HG03469 (cell line): ENCODE results near the gene TP53RK.

Experiments
- ATAC-seq: cut with Tn5 transposase; IDR thresholded peaks from one replicate; pipeline ENCODE4 v1.9.1; 2021; ENCODE audit warnings: mild to moderate bottlenecking, moderate library complexity, moderate number of reproducible peaks; ENCODE audit not compliant: unreplicated experiment

TP53RK gene

DNA sequence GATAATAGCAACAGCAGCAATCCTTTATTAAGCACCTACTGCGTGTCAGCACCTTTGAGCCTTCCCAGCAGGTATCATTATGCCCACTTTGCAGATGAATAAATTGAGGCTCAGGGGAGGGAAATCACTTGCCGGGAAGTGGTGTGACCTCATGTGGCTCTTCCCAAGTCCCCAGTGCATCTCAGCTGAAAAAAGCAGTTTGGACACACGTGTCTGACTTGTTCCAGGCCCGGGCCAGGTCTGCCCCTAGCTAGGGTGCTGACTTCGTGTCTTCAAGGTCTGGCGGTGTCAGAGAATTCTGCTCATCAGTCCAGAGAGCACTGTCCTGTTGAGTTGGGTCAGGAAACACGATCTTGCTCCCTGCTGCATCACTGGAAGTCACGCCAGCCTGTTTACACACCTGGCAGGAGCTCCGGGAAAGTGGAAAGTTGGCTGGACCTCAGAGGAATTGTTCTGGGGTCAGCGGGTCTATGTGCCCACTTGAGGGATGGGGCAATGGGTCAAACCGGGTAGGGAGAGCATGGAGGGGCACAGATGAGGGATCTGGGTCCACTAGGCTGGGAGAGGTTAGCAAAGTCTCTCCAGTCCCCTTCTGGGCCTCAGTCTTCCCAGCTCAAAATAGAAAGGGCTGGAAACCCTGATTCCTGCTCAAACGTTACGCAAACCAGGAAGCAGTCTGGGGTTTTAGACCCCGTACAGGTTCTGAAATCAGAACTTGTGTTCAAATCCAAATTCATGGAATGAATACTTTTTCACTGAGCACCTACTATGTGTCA is 48.5 kb downstream of the TP53RK start:
- ATAC-seq = no peak

DNA sequence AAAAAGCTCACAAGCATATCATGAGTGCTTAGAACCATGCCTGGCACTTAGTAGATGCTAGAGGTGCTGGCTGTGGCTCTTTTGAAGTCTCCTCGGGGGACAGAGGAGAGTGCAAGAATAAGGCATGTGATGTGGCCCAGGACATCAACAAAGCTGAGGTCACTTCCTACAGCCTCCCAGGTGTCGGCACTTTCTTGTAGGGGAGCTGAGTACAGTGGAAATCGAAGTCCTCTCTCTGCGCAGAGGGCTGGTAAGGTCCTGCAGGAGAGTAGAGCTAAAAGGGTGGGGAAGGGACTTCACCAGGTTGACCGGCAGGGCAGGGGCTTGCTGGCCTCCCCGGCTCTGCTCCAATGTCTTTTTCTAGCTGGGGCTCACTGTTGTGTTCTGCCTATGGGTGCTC is 49.2 kb downstream of the TP53RK start:
- no peak for ATAC-seq

DNA sequence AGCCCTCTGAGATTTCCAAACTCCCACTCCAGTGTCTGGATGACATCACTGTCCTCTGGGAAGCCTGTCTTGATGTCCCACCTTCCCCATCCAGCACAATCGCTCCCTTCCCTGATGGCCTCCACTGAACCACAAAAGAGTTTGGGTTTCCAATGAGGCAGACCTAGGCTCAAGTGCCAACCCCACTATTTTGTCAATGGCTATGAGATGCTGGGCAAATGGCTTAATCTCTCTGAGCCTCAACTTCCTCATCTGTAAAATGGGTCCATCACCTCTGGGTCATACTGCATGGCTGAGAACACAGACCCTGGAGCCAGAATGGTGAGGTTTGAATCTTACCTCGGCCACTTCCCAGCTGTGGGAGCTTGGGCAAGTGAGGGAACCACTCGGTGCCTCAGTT is 49.7 kb downstream of the TP53RK start:
- no peak for ATAC-seq

DNA sequence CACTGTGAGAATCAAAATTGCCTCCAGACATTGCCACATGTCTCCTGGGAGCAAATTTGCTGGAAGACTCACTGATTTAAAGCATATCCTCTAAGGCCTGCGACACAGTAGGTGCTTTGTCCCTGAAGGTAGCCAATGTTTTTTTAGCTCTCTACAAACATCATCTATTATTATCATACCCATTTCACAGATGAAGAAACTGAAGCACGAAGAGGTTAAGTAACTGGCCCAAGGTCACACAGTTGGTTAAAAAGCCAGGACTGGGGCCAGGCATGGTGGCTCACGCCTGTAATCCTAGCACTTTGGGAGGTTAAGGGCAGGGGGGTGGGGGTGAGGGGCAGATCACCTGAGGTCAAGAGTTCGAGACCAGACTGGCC is 50.4 kb downstream of the TP53RK start:
- no peak for ATAC-seq

DNA sequence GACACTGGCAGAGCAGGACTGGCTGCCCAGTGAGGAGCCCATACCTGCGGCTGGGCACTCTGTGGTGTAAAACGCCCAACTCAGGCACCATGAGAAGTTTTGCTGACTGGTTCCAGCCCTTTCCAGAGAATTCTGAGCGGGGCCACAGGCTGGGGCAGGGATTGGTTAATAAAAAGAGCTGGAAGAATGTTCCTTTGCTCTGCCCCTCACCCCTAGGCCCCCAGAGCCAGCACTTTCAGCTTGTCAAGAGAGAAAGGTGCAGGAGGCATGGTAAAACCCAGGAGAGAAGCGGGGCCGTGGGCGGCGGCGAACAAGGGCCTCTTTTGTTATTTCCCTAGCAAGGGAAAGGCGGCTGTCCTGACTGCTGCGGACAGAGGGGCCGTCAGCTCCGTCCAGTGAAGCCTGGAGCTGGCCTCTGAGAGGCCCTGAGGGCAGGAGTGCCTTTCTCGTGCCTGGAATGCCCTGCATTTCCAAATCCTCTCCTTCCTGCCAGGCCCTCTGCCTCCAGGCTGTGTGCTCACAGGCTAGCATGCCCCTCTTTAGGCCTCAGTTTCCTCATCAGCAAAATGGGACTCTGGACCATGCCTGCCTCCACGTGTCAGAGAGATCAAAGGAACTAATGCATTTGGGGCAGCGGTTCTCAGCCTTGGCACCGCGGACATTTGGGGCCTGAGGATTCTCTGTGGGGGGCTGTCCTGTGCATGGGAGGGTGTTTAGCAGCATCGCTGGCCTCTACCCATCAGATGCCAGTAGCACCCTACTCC is 50.9 kb downstream of the TP53RK start:
- ATAC-seq = no peak

DNA sequence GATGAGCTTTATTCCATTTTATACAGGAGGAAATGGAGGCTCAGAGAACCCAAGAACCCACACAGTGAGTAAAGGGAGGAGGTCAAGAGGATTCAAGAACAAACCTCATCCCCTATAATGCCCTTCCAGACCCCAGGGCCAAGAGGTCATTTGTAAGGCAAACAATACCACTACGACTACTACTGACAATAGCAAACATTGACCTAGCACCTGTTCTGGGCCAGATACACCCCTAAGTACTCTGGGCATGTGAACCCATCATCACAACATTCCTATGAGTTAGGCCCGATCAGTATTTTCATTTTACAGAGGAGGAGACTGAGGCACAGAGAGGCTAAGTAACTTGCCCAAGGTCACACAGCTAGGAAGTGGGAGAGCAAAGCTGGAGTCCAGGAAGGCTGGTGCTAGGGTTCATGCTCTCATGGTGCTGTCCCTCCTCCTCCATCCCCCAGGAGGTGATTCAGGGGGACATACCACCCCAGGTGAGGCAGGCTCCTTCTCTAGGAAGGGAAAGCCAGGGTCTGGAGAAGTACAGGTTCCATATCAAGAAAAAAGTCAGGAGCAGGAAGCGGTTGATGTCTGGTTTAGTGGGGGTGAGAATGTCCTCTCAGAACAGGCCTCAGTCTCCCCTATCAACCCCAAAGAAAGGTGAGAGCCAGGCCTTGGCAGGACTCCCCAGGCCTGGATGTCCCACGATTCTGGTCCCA is 51.7 kb downstream of the TP53RK start:
- ATAC-seq = no peak

DNA sequence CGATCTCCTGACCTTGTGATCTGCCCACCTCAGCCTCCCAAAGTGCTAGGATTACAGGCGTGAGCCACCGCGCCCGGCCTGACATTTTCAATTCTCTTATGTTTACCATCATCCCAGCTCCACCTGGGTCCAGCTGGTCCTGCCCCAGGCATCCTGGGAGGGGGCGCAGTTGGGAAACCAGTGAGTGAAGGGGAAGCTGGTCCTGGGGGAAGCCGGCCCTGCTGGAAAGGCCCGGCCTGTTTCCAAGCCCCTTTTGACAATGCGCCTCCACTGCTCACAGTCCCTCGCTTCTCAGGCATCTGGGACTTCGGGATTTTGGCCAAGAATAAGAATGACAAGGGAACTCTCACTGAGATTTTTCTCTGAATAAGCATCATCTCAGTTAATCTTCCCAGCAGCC is 52.2 kb downstream of the TP53RK start:
- no peak for ATAC-seq

DNA sequence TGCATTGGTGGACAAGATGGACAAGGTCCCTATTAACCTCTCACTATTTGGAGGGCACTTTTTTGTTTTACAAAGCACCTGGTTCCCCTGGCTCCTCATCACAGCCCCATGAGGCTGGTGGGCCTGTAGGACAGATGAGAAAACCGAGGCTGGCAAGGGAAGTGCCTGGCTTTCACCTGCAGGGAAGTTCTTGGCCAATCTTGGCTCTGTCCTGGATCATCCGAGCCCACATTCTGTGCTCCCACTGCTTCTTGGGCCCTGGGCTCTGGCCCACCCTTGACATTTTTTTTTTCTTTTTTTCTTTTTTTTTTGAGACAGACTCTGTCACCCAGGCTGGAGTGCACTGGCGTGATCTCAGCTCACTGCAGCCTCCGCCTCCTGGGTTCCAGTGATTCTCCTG is 52.7 kb downstream of the TP53RK start:
- no peak for ATAC-seq

DNA sequence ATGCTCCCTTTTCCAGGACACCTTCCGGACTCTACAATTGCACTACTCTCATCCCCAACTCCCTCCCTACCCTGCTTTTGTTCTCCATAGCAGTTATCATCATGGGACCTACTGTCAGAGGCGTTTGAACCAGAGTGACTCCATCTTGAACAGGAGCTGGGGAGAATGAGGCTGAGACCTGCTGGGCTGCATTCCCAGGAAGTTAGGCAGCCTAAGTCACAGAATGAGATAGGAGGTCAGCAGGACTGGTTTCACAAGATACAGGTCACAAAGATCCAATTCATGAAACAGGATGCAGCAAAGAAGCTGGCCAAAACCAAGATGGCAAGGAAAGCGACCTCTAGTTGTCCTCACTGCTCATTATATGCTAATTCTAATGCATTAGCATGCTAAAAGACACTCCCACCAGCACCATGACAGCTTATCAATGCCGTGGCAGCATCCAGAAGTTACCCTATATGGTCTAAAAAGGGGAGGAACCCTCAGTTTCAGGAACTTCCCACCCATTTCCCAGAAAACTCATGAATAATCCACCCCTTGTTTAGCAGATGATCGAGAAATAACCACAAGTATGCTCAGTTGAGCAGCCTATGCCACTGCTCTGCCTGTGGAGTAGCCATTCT is 53.6 kb downstream of the TP53RK start:
- no peak for ATAC-seq

DNA sequence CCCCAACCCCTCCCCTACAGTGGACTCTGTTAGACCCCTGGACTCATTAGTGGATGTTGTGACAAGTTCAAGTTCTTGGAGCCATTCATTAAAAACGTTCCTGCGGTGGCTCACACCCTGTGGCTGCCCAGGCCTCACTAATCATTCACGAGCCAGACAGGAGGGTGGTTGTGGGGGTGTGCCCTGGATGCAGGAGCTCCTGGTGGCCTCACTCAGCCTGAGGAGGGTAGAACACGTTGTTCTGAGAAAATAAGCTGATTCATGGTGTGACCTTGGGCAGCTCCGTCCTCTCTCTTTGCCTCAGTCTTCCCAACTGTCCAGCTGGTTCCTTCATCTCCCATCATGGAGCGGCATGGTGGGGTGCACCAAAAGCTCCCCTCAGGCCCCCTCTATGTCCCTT is 54.7 kb downstream of the TP53RK start:
- ATAC-seq = no peak
